ENCODE results near the gene DLGAP4. TPM values are rescaled to one million over a fixed set of nuclear protein-coding genes. Genes with fewer than 3 reads are reported as not detected.

DLGAP4 gene
- total and polyA plus RNA-seq, 2 of the 13 experiments (the other 11 are each of a cell fraction or from before 2014, with no cell fraction given), result 15.2 to 26.7 TPM

DNA sequence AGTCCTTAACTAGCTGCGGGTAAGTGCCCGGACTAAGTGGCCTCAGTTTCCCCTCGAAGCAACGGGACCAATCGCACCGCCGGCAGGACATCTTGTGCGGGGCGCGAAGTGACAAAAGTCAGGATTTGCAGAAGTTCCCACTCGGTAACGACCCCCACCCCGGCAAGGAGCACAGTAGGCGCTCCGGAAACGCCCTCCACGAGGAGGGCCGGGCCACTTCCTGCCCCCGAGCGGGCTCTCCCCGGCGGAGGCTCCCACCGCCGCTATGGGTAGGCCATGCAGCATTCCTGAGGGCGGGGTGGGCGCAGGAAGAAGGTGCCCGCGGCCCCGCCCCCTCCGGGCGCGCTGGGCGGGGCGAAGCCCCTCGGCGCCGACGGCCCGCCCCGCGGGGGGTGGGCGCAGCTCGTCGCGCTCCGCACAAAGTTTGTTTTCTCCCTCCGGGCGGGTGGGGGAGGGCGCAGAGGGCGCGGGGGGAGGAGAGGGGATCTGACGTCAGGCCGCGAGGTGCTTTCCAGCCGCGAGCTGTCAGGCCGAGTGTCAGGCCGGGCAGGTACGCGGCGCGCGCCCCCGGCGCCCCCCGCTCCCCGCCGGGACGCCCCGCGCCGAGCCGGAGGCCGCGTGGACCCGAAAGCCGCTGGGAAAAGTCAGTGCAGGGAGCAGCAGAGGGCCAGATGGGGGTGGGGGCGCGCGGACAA is 267.1 kb downstream of the DLGAP4 start, which contains the start of gene TGIF2 (continued):
- TF ChIP-seq, protein P1, sequence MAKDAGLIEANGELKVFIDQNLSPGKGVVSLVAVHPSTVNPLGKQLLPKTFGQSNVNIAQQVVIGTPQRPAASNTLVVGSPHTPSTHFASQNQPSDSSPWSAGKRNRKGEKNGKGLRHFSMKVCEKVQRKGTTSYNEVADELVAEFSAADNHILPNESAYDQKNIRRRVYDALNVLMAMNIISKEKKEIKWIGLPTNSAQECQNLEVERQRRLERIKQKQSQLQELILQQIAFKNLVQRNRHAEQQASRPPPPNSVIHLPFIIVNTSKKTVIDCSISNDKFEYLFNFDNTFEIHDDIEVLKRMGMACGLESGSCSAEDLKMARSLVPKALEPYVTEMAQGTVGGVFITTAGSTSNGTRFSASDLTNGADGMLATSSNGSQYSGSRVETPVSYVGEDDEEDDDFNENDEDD (CRISPR knock-in tag; IDR thresholded peaks at IDR 0.05; ENCODE audit: borderline replicate concordance), result peak; percentile 82
- TF ChIP-seq, protein P2, sequence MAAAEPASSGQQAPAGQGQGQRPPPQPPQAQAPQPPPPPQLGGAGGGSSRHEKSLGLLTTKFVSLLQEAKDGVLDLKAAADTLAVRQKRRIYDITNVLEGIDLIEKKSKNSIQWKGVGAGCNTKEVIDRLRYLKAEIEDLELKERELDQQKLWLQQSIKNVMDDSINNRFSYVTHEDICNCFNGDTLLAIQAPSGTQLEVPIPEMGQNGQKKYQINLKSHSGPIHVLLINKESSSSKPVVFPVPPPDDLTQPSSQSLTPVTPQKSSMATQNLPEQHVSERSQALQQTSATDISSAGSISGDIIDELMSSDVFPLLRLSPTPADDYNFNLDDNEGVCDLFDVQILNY (CRISPR knock-in tag; conservative IDR thresholded peaks at IDR 0.05), result peak; percentile 70; the same call in 1 of the 2 replicates
- peak; percentile 89 for TF ChIP-seq ZNF747 (CRISPR knock-in tag; IDR thresholded peaks at IDR 0.05; ENCODE audit: borderline replicate concordance)
- TF ChIP-seq FOXA3 (CRISPR knock-in tag; IDR thresholded peaks at IDR 0.05), result peak; percentile 32; the same call in 1 of the 2 replicates
- TF ChIP-seq ERF (CRISPR knock-in tag; IDR thresholded peaks at IDR 0.05), result peak; percentile 92
- peak; percentile 53; the same call in 1 of the 2 replicates for TF ChIP-seq GPN1 (CRISPR knock-in tag; IDR thresholded peaks at IDR 0.05; ENCODE audit: borderline replicate concordance)
- TF ChIP-seq GABPA (IDR thresholded peaks at IDR 0.05; ENCODE audit: low read depth, low read length), result peak; percentile 79
- peak; percentile 93 for TF ChIP-seq GABPA (CRISPR knock-in tag; IDR thresholded peaks at IDR 0.05; ENCODE audit: low read depth)
- TF ChIP-seq BRD4 (CRISPR knock-in tag; IDR thresholded peaks at IDR 0.05), result peak; percentile 53; the same call in 1 of the 2 replicates
- TF ChIP-seq ZFAT (CRISPR knock-in tag; conservative IDR thresholded peaks at IDR 0.05), result no peak
- TF ChIP-seq POGZ (CRISPR knock-in tag; IDR thresholded peaks at IDR 0.05), result no peak; the same call in 1 of the 2 replicates
- TF ChIP-seq ZNF841 (CRISPR knock-in tag; IDR thresholded peaks at IDR 0.05; ENCODE audit: borderline replicate concordance), result peak; percentile 63; the same call in 1 of the 2 replicates
- peak; percentile 89 for TF ChIP-seq ASH2L (IDR thresholded peaks at IDR 0.05; ENCODE audit: insufficient read length, low read depth, low read length)
- TF ChIP-seq SMAD1 (CRISPR knock-in tag; IDR thresholded peaks at IDR 0.05; ENCODE audit: borderline replicate concordance, low read depth), result peak; percentile 38; the same call in 1 of the 2 replicates
- TF ChIP-seq RBM39 (IDR thresholded peaks at IDR 0.05; ENCODE audit: low read depth, low read length, poor library complexity, severe bottlenecking), result peak; percentile 83
- TF ChIP-seq TBX2 (CRISPR knock-in tag; IDR thresholded peaks at IDR 0.05; ENCODE audit: borderline replicate concordance), result peak; percentile 54
- no peak for TF ChIP-seq IKZF1 (IDR thresholded peaks at IDR 0.05)
- 0 out of 2 replicates have a peak, but pooled peaks have one; percentile 66 for TF ChIP-seq RORA (CRISPR knock-in tag; IDR thresholded peaks at IDR 0.05)
- TF ChIP-seq ZNF562 (CRISPR knock-in tag; IDR thresholded peaks at IDR 0.05; ENCODE audit: borderline replicate concordance), result no peak
- peak; percentile 72 for TF ChIP-seq RXRB (CRISPR knock-in tag; IDR thresholded peaks at IDR 0.05; ENCODE audit: borderline replicate concordance)
- TF ChIP-seq TCF7L2 (IDR thresholded peaks at IDR 0.05; ENCODE audit: low read depth, low read length), result no peak
- TF ChIP-seq RFXAP (CRISPR knock-in tag; IDR thresholded peaks at IDR 0.05; ENCODE audit: borderline replicate concordance), result peak; percentile 56; the same call in 1 of the 2 replicates
- TF ChIP-seq MEIS1 (CRISPR knock-in tag; IDR thresholded peaks at IDR 0.05; ENCODE audit: borderline replicate concordance), result peak; percentile 55; the same call in 1 of the 2 replicates
- peak; percentile 89; the same call in 1 of the 2 replicates for TF ChIP-seq KLF15 (CRISPR knock-in tag; IDR thresholded peaks at IDR 0.05; ENCODE audit: borderline replicate concordance)
- TF ChIP-seq PHF20 (CRISPR knock-in tag; IDR thresholded peaks at IDR 0.05), result peak; percentile 85
- no peak for TF ChIP-seq ATF1 (CRISPR knock-in tag; IDR thresholded peaks at IDR 0.05)
- peak; percentile 76 for TF ChIP-seq ZNF746 (CRISPR knock-in tag; IDR thresholded peaks at IDR 0.05)
- peak; percentile 67 for TF ChIP-seq BRF2 (CRISPR knock-in tag; IDR thresholded peaks at IDR 0.05)
- 0 out of 2 replicates have a peak, but pooled peaks have one; percentile 77 for TF ChIP-seq KDM4B (CRISPR knock-in tag; IDR thresholded peaks at IDR 0.05)

Data from HepG2 (cell line).